ENCODE measurements around the gene ZNF197. TPM values are rescaled to one million over a fixed set of nuclear protein-coding genes. Genes with fewer than 3 reads are reported as not detected.
"Not testable (repeated sequence)": the region's sequence is repeated elsewhere in the genome, so short reads cannot be mapped to it uniquely, and the experiment has no call there.

The ZNF197 gene
- polyA plus RNA-seq, 1 experiment: 13.9 TPM

DNA sequence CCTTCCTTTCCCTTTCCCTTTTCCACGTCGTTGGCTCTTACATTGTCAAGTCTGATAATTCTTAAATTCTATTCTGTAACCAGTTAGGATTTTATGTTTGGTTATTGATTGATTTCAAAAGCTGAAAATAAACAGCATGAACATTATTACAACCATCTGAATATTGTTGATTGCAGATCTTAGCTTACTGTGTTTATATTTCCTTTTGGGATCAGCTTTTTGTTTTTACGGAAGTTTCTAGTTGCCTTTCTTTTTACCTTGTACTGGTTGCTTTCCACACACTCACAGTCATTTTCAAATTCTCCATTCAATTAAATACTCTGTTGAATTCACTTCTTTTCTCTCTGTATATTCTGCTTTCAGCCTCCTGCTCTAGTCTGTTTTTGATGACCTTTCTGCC lies 40.3 kb downstream of the ZNF197 start:
- POLR2A ChIA-PET: no interaction called here
- Histone ChIP-seq H3K27ac (ENCODE audit: low read depth, low read length) (no peak overlapping the region), H3K27me3 (ENCODE audit: control insufficient read depth, insufficient read depth, low read length) (no peaks in the 10 kb centered on the region), H3K4me3 (ENCODE audit: low read depth, low read length) (no peak overlapping the region), H3K9me3 (ENCODE audit: control insufficient read depth, insufficient read depth, low read length) (peaks cover 8% of the 10 kb centered on the region; the same call in 1 of the 2 replicates)
- TF ChIP-seq, protein P1, sequence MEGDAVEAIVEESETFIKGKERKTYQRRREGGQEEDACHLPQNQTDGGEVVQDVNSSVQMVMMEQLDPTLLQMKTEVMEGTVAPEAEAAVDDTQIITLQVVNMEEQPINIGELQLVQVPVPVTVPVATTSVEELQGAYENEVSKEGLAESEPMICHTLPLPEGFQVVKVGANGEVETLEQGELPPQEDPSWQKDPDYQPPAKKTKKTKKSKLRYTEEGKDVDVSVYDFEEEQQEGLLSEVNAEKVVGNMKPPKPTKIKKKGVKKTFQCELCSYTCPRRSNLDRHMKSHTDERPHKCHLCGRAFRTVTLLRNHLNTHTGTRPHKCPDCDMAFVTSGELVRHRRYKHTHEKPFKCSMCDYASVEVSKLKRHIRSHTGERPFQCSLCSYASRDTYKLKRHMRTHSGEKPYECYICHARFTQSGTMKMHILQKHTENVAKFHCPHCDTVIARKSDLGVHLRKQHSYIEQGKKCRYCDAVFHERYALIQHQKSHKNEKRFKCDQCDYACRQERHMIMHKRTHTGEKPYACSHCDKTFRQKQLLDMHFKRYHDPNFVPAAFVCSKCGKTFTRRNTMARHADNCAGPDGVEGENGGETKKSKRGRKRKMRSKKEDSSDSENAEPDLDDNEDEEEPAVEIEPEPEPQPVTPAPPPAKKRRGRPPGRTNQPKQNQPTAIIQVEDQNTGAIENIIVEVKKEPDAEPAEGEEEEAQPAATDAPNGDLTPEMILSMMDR (IDR thresholded peaks at IDR 0.05; ENCODE audit: low read depth, low read length): no peak
- CTCF ChIA-PET: no interaction called here
- no peak for DNase-seq (ENCODE audit: low read depth, low spot score)

DNA sequence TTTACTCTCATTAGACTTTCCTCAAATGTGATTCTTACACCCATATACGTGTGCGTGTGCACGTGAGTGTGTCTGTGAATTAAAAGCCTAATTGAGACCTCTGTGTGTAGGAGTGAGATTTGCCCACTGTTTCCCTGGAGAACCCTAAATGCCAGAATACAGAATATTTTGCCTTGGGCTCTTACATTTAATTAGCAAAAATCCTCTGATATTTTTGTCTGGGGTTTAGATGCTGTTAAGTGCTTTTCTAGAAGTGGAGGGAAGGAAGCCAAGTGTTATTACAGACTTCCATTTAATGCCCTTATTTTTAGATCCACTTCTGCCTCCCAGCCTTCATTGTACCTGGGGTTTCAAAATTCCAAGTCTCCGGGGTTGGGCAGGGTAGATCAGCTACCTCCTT lies 41.5 kb downstream of the ZNF197 start:
- Histone ChIP-seq H3K4me3 (ENCODE audit: low read depth, low read length) (no peak overlapping the region), H3K27me3 (ENCODE audit: control insufficient read depth, insufficient read depth, low read length) (no peaks in the 10 kb centered on the region), H3K27ac (ENCODE audit: low read depth, low read length) (no peak overlapping the region), H3K9me3 (ENCODE audit: control insufficient read depth, insufficient read depth, low read length) (peaks cover 4% of the 10 kb centered on the region; the same call in 1 of the 2 replicates)
- TF ChIP-seq, protein P1 (IDR thresholded peaks at IDR 0.05; ENCODE audit: low read depth, low read length): no peak
- CTCF ChIA-PET: no interaction called here
- POLR2A ChIA-PET: no interaction called here
- DNase-seq (ENCODE audit: low read depth, low spot score): no peak

DNA sequence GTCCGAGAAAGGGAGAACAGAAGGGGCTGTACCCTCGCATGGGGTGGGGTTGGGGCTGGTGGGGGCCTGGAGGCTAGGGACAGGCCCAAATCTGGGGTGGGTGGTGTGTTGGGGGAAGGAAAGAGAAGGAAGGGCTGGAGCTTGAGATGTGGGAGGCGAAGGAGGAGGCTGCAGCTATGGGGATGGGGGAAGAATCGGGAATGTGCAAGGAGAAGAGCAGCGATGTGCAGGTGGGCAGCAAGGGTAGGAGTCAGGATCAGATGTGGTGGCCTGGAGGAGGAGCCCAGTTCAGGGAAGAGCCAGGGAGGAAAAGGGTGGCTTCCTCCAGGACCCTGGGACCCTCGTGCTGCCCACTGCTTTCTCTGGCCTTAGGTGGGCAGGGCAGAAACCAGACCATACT lies 44.9 kb downstream of the ZNF197 start:
- Histone ChIP-seq H3K9me3 (ENCODE audit: control insufficient read depth, insufficient read depth, low read length) (no peaks in the 10 kb centered on the region; the same call in 1 of the 2 replicates), H3K4me3 (ENCODE audit: low read depth, low read length) (no peak overlapping the region), H3K27ac (ENCODE audit: low read depth, low read length) (no peak overlapping the region), H3K27me3 (ENCODE audit: control insufficient read depth, insufficient read depth, low read length) (no peaks in the 10 kb centered on the region)
- no peak for DNase-seq (ENCODE audit: low read depth, low spot score)
- POLR2A ChIA-PET: no interaction called here
- TF ChIP-seq, protein P1 (IDR thresholded peaks at IDR 0.05; ENCODE audit: low read depth, low read length): no peak
- CTCF ChIA-PET: no interaction called here

DNA sequence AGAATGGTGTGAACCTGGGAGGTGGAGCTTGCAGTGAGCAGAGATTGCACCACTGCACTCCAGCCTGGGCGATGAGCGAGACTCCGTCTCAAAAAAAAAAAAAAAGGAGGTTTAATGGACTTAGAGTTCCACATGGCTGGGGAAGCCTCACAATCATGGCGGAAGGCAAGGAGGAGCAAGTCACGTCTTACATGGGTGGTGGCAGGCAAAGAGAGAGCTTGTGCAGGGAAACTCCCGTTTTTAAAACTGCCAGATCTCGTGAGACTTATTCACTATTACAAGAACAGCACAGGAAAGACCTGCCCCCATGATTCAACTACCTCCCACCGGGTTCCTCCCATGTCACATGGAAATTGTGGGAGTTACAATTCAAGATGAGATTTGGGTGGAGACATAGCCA lies 48.6 kb downstream of the ZNF197 start:
- CTCF ChIA-PET; POLR2A ChIA-PET; DNase-seq (ENCODE audit: low read depth, low spot score): not testable (repeated sequence)

DNA sequence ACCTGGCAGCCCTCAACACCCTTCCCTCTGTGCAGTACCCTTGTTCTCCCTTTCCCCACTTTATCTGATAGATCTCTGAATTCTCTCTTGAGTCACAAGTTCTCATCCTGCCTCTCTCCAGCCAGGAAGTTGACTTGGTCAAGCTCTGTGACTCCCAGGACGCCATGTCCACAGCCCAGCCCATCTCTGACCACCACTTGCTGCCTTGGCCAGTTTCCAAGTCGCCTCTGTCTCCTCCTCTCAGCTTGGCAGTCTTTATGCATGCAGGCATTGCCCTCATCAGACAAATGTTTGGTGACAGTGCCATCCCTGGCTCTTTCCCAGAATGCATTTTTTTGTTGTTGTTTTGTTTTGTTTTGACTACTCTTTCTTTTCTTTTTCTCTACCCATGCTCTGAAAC lies 49.4 kb downstream of the ZNF197 start:
- Histone ChIP-seq H3K27ac (ENCODE audit: low read depth, low read length) (no peak overlapping the region), H3K27me3 (ENCODE audit: control insufficient read depth, insufficient read depth, low read length) (no peaks in the 10 kb centered on the region), H3K4me3 (ENCODE audit: low read depth, low read length) (no peak overlapping the region), H3K9me3 (ENCODE audit: control insufficient read depth, insufficient read depth, low read length) (no peaks in the 10 kb centered on the region; the same call in 1 of the 2 replicates)
- TF ChIP-seq, protein P1 (IDR thresholded peaks at IDR 0.05; ENCODE audit: low read depth, low read length): no peak
- ChIA-PET POLR2A (no interaction called here), CTCF (no interaction called here)
- DNase-seq (ENCODE audit: low read depth, low spot score): no peak

More for the DNA sequence above, 48.6 kb downstream of the ZNF197 start:
- not testable (repeated sequence) for H3K27ac ChIP-seq (ENCODE audit: low read depth, low read length); H3K27me3 ChIP-seq (ENCODE audit: control insufficient read depth, insufficient read depth, low read length); H3K4me3 ChIP-seq (ENCODE audit: low read depth, low read length); H3K9me3 ChIP-seq (ENCODE audit: control insufficient read depth, insufficient read depth, low read length)
